IPS-20b (cell line): ENCODE data around the gene NEDD4.
"Not testable (repeated sequence)": the region's sequence is repeated elsewhere in the genome, so short reads cannot be mapped to it uniquely, and the experiment has no call there.

Experiments
- H3K27ac ChIP-seq: one replicate; pipeline ENCODE4 v1.5.1; 2013; ENCODE audit warnings: low read length
- H3K27me3 ChIP-seq: 2 replicates; pipeline ENCODE4 v1.6.1; 2013; ENCODE audit warnings: mild to moderate bottlenecking, low read length, inconsistent platforms; ENCODE audit not compliant: insufficient read depth
- H3K36me3 ChIP-seq: 2 replicates; pipeline ENCODE4 v1.6.1; 2013; ENCODE audit warnings: low read depth, mild to moderate bottlenecking, inconsistent platforms, low read length, moderate library complexity; ENCODE audit not compliant: insufficient read depth
- H3K4me1 ChIP-seq: 2 replicates; pipeline ENCODE4 v1.6.1; 2013; ENCODE audit warnings: mild to moderate bottlenecking, control low read depth, inconsistent platforms, low read length, moderate library complexity; ENCODE audit not compliant: insufficient read depth
- H3K4me3 ChIP-seq: 2 replicates; pipeline ENCODE4 v1.5.1; 2013; ENCODE audit warnings: mild to moderate bottlenecking, low read length, inconsistent platforms
- H3K9ac ChIP-seq: 2 replicates; pipeline ENCODE4 v1.6.1; 2013; ENCODE audit warnings: low read depth, mild to moderate bottlenecking, inconsistent platforms, low read length, moderate library complexity
- H3K9me3 ChIP-seq: 2 replicates; pipeline ENCODE4 v1.6.1; 2013; ENCODE audit warnings: mild to moderate bottlenecking, low read depth, low read length, inconsistent platforms; ENCODE audit not compliant: insufficient read depth

Gene NEDD4

GRCh38 chr15:55846116-55846707, 147.2 kb downstream of the NEDD4 start:
- H3K4me3 ChIP-seq: no peak overlapping the region
- no peaks in the 10 kb centered on the region for H3K36me3 ChIP-seq
- H3K27ac ChIP-seq: no peak overlapping the region
- H3K27me3 ChIP-seq: no peaks in the 10 kb centered on the region
- H3K9me3 ChIP-seq: no peaks in the 10 kb centered on the region
- no peak overlapping the region for H3K9ac ChIP-seq
- H3K4me1 ChIP-seq: no peaks in the 10 kb centered on the region

DNA sequence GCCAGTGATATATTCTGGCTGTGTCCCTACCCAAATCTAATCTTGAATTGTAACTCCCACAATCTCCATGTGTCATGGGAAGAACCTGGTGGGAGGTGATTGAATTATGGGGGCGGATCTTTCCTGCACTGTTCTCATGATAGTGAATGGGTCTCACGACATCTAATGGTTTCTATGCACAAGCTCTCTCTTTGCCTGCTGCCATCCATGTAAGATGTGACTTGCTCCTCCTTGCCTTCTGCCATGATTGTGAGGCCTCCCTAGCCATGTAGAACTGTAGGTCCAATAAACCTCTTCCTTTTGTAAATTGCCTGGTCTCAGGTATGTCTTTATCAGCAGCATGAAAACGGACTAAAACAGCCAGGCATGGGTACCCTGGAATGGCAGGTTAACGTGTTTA, 150.5 kb downstream of the NEDD4 start:
- H3K36me3 ChIP-seq: not testable (repeated sequence)

GRCh38 chr15:55835866-55836265, 157.5 kb downstream of the NEDD4 start:
- no peak overlapping the region for H3K27ac ChIP-seq
- no peaks in the 10 kb centered on the region for H3K4me1 ChIP-seq
- no peak overlapping the region for H3K9ac ChIP-seq
- H3K36me3 ChIP-seq: no peaks in the 10 kb centered on the region
- no peaks in the 10 kb centered on the region for H3K9me3 ChIP-seq
- H3K27me3 ChIP-seq: no peaks in the 10 kb centered on the region
- no peak overlapping the region for H3K4me3 ChIP-seq

More for the DNA sequence above, 150.5 kb downstream of the NEDD4 start:
- not testable (repeated sequence) for H3K4me1 ChIP-seq, H3K4me3 ChIP-seq, H3K27me3 ChIP-seq, H3K27ac ChIP-seq, H3K9me3 ChIP-seq, H3K9ac ChIP-seq

DNA sequence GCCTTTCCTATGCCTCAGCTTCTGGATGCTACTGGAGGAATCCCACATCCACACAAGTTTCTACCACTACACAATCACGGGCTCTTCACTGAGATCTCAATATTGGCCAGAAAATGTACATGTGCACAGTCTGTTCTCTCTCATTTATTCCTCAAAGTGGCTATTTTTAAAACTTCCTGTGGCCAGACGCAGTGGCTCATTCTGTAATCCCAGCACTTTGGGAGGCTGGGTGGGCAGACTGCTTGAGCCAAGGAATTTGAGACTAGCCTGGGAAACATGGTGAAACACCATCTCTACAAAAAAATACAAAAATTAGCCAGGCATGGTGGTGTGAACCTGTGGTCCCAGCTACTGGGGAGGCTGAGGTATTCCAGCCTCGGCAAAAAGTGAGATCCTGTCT, 159.1 kb downstream of the NEDD4 start:
- Histone ChIP-seq H3K36me3 (no peaks in the 10 kb centered on the region), H3K9ac (no peak overlapping the region), H3K4me1 (no peaks in the 10 kb centered on the region), H3K27me3 (no peaks in the 10 kb centered on the region), H3K9me3 (no peaks in the 10 kb centered on the region), H3K27ac (no peak overlapping the region), H3K4me3 (no peak overlapping the region)

DNA sequence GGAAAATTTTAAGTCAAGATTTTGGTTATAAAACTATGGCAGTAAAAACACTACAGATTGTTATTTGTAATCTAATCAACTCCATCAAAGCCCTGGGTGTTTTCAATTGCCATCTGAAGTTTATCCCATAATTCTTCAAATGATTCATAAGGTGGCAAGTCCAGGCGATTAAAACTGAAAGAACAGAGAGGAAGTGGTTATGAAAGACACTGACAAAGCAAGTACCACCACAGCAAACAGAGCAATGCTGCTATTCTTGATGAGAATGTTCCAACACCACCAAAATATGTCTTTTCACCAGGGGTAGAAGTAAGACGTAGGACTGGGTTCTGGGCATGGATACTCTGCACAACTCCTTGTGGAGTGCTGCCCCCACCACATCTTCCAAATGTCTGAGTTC, 163.6 kb downstream of the NEDD4 start:
- Histone ChIP-seq H3K9me3 (no peaks in the 10 kb centered on the region), H3K27ac (no peak overlapping the region), H3K4me3 (no peak overlapping the region), H3K27me3 (no peaks in the 10 kb centered on the region), H3K4me1 (no peaks in the 10 kb centered on the region), H3K9ac (no peak overlapping the region), H3K36me3 (no peaks in the 10 kb centered on the region)

GRCh38 chr15:55827955-55828354, 165.5 kb downstream of the NEDD4 start:
- Histone ChIP-seq H3K27me3 (no peaks in the 10 kb centered on the region), H3K9me3 (no peaks in the 10 kb centered on the region), H3K27ac (no peak overlapping the region), H3K9ac (no peak overlapping the region), H3K4me1 (no peaks in the 10 kb centered on the region), H3K4me3 (no peak overlapping the region), H3K36me3 (no peaks in the 10 kb centered on the region)

GRCh38 chr15:55827204-55827603, 166.2 kb downstream of the NEDD4 start:
- Histone ChIP-seq H3K9ac (no peak overlapping the region), H3K9me3 (no peaks in the 10 kb centered on the region), H3K36me3 (no peaks in the 10 kb centered on the region), H3K27me3 (no peaks in the 10 kb centered on the region), H3K27ac (no peak overlapping the region), H3K4me3 (no peak overlapping the region), H3K4me1 (no peaks in the 10 kb centered on the region)

- Histone ChIP-seq H3K4me3 (no peak overlapping the region), H3K27ac (no peak overlapping the region), H3K4me1 (no peaks in the 10 kb centered on the region; the same call in 1 of the 2 replicates), H3K27me3 (no peaks in the 10 kb centered on the region), H3K9me3 (no peaks in the 10 kb centered on the region), H3K9ac (no peak overlapping the region), H3K36me3 (no peaks in the 10 kb centered on the region)
These were observed 168.4 kb downstream of the NEDD4 start for GRCh38 chr15:55824857-55825613.

DNA sequence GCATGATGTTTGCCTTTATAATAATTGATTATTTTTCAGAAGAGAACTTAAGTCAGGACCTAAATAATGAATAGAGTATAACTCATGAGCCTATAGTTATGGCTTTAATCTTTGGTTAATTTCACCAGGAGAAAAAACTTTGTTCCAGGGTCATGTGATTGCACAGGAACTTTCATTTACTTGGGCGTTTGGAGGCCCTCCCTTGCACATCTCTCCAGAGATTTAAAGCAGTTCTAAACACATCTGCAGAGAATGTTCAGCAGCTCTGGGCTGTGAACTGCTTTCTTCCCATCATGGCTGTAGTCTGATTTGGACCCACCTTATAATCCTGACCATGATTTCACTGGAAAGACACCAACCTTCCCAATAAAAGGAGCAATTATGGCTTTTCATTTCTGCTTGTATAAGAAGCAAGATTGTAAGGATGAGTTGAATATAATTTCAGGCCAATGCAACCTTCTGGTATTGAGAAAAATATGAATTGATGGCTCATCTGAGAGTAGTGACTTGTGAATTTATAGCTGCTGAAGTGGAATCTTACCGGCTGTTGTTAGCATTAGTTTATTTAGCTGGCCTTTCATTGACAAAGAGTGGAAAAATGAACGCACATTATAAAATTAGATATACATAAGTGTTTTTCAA, 169.6 kb downstream of the NEDD4 start:
- H3K4me3 ChIP-seq: no peak overlapping the region
- no peaks in the 10 kb centered on the region; the same call in 1 of the 2 replicates for H3K4me1 ChIP-seq
- no peaks in the 10 kb centered on the region for H3K27me3 ChIP-seq
- H3K27ac ChIP-seq: no peak overlapping the region
- no peak overlapping the region for H3K9ac ChIP-seq
- no peaks in the 10 kb centered on the region for H3K36me3 ChIP-seq
- no peaks in the 10 kb centered on the region for H3K9me3 ChIP-seq

GRCh38 chr15:55823191-55823670, 170.2 kb downstream of the NEDD4 start:
- H3K4me1 ChIP-seq: no peaks in the 10 kb centered on the region; the same call in 1 of the 2 replicates
- H3K27ac ChIP-seq: no peak overlapping the region
- no peak overlapping the region for H3K4me3 ChIP-seq
- no peaks in the 10 kb centered on the region for H3K36me3 ChIP-seq
- no peak overlapping the region for H3K9ac ChIP-seq
- H3K9me3 ChIP-seq: no peaks in the 10 kb centered on the region
- H3K27me3 ChIP-seq: no peaks in the 10 kb centered on the region

DNA sequence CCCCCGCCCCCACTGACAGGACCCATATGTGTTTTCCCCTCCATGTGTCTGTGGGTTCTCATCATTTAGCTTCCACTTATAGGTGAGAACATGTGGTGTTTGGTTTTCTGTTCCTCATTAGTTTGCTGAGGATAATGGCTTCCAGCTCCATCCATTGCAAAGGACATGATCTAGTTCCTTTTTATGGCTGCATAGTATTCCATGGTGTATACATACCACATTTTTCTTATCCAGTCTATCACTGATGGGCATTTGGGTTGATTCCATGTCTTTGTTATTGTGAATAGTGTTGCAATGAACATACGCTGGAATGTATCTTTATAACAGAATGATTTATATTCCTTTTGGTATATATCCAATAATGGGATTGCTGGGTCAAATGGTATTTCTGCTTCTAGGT, 171.7 kb downstream of the NEDD4 start:
- H3K27ac ChIP-seq: not testable (repeated sequence)

DNA sequence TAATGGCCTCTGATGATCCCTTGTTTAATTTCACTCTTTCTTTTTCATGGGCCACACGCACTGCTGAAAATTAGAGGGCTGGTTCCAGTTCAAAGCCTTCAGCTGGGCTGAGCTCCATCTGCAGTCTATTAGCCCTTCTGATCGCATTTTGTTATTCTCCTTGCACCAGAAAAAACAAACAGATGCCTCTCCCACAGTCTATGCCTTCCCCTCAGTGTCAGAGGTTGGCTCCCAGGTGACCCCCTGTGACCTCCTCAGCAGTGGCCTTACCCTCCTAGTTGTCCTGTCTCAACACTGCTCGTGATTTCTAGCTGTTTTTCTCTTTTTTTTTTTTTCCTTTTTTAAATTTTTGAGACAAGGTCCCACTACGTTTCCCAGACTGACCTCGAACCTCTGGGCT, 173.4 kb downstream of the NEDD4 start:
- no peaks in the 10 kb centered on the region for H3K9me3 ChIP-seq
- H3K9ac ChIP-seq: no peak overlapping the region
- no peaks in the 10 kb centered on the region for H3K36me3 ChIP-seq
- no peaks in the 10 kb centered on the region; the same call in 1 of the 2 replicates for H3K4me1 ChIP-seq
- no peak overlapping the region for H3K4me3 ChIP-seq
- H3K27ac ChIP-seq: no peak overlapping the region
- H3K27me3 ChIP-seq: no peaks in the 10 kb centered on the region

More for the DNA sequence above, 171.7 kb downstream of the NEDD4 start:
- not testable (repeated sequence) for H3K4me1 ChIP-seq, H3K36me3 ChIP-seq, H3K4me3 ChIP-seq, H3K9ac ChIP-seq, H3K27me3 ChIP-seq, H3K9me3 ChIP-seq
